NCI-H2081 treated with DMSO at 0.1 percent for 48 hours (cell line): Measurements from ENCODE around the gene DDX39B.
"Not testable (repeated sequence)": the region's sequence is repeated elsewhere in the genome, so short reads cannot be mapped to it uniquely, and the experiment has no call there.

ENCODE experiments used
- DNase-seq: peaks from one replicate; lab custom pipeline; 2025; lab: John Stamatoyannopoulos, UW

DDX39B gene

GRCh38 chr6:31575952-31576685, 34.3 kb upstream of the DDX39B start:
- DNase-seq = no peak

GRCh38 chr6:31575335-31575901, 33.6 kb upstream of the DDX39B start, which contains the start of gene TNF:
TNF (plus strand) TSS chr6:31575565; CDS start chr6:31575742, 177 bp downstream.
- no peak for DNase-seq

- DNase-seq = no peak
Observed at GRCh38 chr6:31574106-31575061, 32.6 kb upstream of the DDX39B start.

- DNase-seq = no peak
Observed at GRCh38 chr6:31573239-31574105, 31.7 kb upstream of the DDX39B start.

GRCh38 chr6:31572041-31572911, 30.5 kb upstream of the DDX39B start, which contains the start of gene LTA:
LTA (plus strand) TSS chr6:31572289; CDS start chr6:31572743, 454 bp downstream.
- DNase-seq = no peak

- no peak for DNase-seq
Observed at GRCh38 chr6:31569861-31570536, 28.2 kb upstream of the DDX39B start.

- no peak for DNase-seq
Observed at GRCh38 chr6:31568537-31568961, 26.7 kb upstream of the DDX39B start.

- DNase-seq = no peak
Observed at GRCh38 chr6:31567531-31568370, 25.9 kb upstream of the DDX39B start.

GRCh38 chr6:31560697-31561058, 18.9 kb upstream of the DDX39B start:
- DNase-seq = no peak

- DNase-seq = no peak
Observed at GRCh38 chr6:31559958-31560696, 18.3 kb upstream of the DDX39B start.

GRCh38 chr6:31559606-31559957, 17.8 kb upstream of the DDX39B start:
- DNase-seq = no peak

GRCh38 chr6:31558631-31559500, 17.1 kb upstream of the DDX39B start:
- DNase-seq = no peak

- no peak for DNase-seq
Observed at GRCh38 chr6:31558318-31558625, 16.5 kb upstream of the DDX39B start.

- DNase-seq = no peak
Observed at GRCh38 chr6:31557443-31558317, 15.9 kb upstream of the DDX39B start.

- no peak for DNase-seq
Observed at GRCh38 chr6:31556307-31556706, 14.5 kb upstream of the DDX39B start.

GRCh38 chr6:31551371-31551770, 9.6 kb upstream of the DDX39B start:
- DNase-seq = not testable (repeated sequence)

- DNase-seq = no peak
Observed at GRCh38 chr6:31548544-31548873, 6.7 kb upstream of the DDX39B start.
